22Rv1 (cell line): ENCODE measurements around the gene SRXN1.

Source experiments
- H3K27ac ChIP-seq: fragments of 450-650 bp; 2 replicates; pipeline ENCODE4 v1.5.1; 2017
- ZFX ChIP-seq: fragments of 450-650 bp; IDR thresholded peaks from 2 replicates; pipeline ENCODE4 v1.6.1; 2017; ENCODE audit warnings: antibody characterized with exemption, borderline replicate concordance
- TF ChIP-seq, protein P1 (sequence below): fragments of 450-650 bp; IDR thresholded peaks from 2 replicates; pipeline ENCODE4 v1.5.1; 2017; ENCODE audit warnings: mild to moderate bottlenecking

The SRXN1 gene

DNA sequence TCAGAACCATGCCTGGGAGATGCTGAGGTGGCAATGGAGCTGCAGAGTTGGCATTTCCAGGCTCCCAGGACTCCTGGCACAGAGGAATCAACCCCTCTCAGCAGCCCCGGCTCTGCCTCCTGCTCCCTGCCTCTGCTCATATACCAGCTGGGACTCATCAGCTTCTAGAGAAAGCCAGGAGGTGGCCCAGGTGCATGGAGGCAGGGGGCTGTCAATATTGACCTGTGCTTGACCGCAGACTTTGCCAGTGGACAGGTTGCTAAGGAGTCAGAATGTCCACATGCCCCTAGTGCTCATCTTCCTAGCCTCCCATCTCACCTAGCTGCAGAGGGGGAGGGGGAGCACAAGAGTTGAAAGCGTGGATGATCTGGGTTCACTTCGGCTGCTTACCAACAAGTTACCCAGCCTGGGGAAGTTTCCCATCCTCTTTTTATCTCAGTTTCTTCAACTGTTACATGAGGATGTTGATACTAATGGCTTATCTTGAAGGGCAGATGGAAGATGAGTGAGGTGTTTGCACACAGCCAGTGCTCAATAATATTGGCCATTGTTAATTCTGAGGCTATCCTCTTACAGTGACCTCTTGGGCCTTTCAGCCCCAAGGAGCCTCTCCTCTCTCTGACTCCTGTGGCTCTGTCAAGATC lies 31.8 kb upstream of the SRXN1 start:
- TF ChIP-seq ZFX = no peak
- TF ChIP-seq, protein P1, sequence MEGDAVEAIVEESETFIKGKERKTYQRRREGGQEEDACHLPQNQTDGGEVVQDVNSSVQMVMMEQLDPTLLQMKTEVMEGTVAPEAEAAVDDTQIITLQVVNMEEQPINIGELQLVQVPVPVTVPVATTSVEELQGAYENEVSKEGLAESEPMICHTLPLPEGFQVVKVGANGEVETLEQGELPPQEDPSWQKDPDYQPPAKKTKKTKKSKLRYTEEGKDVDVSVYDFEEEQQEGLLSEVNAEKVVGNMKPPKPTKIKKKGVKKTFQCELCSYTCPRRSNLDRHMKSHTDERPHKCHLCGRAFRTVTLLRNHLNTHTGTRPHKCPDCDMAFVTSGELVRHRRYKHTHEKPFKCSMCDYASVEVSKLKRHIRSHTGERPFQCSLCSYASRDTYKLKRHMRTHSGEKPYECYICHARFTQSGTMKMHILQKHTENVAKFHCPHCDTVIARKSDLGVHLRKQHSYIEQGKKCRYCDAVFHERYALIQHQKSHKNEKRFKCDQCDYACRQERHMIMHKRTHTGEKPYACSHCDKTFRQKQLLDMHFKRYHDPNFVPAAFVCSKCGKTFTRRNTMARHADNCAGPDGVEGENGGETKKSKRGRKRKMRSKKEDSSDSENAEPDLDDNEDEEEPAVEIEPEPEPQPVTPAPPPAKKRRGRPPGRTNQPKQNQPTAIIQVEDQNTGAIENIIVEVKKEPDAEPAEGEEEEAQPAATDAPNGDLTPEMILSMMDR = no peak
- no peak overlapping the region for H3K27ac ChIP-seq

- peak overlapping the region; percentile 76 for H3K27ac ChIP-seq
- TF ChIP-seq, protein P1 = no peak
- TF ChIP-seq ZFX = no peak
These were observed 29.1 kb upstream of the SRXN1 start for GRCh38 chr20:682123-682522.

GRCh38 chr20:680638-681187 lies 27.7 kb upstream of the SRXN1 start:
- peak overlapping the region; percentile 76 for H3K27ac ChIP-seq
- no peak for TF ChIP-seq ZFX
- TF ChIP-seq, protein P1 = no peak

DNA sequence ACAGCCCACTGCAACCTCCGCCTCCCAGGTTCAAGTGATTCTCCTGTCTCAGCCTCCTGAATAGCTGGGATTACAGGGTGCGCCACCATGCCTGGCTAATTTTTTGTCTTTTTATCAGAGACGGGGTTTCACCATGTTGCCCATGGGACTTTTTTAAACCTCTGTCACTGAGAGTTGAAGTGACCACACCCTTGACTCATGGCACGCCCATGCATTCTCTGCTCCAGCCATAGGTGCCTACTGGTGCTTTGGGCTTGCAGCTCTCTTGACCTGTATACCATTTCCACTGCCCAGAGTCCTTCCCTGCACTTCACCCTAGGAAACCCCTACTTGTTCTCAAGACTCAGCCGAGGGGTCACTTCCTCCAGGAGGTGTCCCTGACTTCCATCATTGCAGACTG lies 25.0 kb upstream of the SRXN1 start:
- TF ChIP-seq, protein P1 = no peak
- TF ChIP-seq ZFX = no peak
- no peak overlapping the region for H3K27ac ChIP-seq

GRCh38 chr20:676967-677366 lies 24.0 kb upstream of the SRXN1 start:
- no peak for TF ChIP-seq ZFX
- TF ChIP-seq, protein P1 = no peak
- no peak overlapping the region for H3K27ac ChIP-seq

GRCh38 chr20:676315-676937 lies 23.4 kb upstream of the SRXN1 start:
- peak overlapping the region; percentile 70 for H3K27ac ChIP-seq
- TF ChIP-seq, protein P1 = no peak
- no peak for TF ChIP-seq ZFX

- TF ChIP-seq ZFX = no peak
- TF ChIP-seq, protein P1 = no peak
- peak within 1 kb of the TSS; percentile 70 for H3K27ac ChIP-seq
These were observed 22.7 kb upstream of the SRXN1 start, which contains the start of gene SCRT2 for GRCh38 chr20:675453-676314. Gene SCRT2 (minus strand): TSS chr20:675802. CDS start chr20:675601, 201 bp downstream.
